ENCODE measurements around the gene TNIP1. TPM values are rescaled to one million over a fixed set of nuclear protein-coding genes. Genes with fewer than 3 reads are reported as not detected.

Gene TNIP1
- total and polyA plus RNA-seq, 3 donors from 2014 or later: 43.5 to 58.3 (median 48.4) TPM

DNA sequence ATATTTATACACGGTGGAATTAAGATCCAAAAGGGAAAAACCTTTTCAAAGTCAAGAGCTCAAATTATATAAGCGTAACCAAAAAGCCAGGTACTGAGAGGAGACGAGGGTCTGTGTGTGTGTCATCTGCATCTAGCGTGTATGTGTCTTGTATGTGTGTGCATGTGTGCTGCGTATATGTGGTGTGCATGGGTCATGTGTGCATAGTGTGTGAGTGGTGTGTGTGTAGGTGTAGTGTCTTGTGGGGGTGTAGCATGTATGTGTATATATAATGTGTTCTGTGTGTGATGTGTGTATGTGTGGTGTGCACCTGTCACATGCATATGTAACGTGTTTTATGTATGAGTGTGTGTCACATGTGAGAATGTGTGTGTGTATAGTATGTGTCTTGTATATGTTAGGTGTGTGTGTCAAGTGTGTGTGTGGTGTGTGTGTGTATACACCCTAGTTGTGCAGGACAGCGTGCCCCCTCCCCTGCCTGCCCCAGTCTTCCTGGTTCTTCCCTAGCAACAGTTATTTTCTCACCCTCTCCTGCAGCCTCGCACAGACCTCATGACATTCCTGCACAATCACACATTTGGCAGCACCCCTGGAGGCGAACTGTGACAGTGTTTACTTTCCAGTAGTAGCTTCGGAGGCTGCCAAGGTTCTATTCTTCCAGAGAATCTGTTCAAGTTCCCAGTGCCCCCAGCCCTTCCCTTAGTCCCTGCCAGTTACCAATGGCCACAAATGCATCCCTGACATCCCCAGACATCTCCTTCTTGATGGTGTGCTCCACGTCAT is 27.1 kb upstream of the TNIP1 start:
- Histone ChIP-seq H3K36me3 (ENCODE audit: low read depth, missing control alignments) (no peaks in the 10 kb centered on the region), H3K27me3 (no peaks in the 10 kb centered on the region), H3K27ac (no peak overlapping the region), H3K4me3 (no peak overlapping the region), H3K4me1 (peaks cover 7% of the 10 kb centered on the region), H3K9me3 (no peaks in the 10 kb centered on the region)
- 73 to 76% methylated on average over 11 of the region's 11 CpGs for WGBS, 2 donors
- peak; percentile 61 for DNase-seq
- intact Hi-C loops (cut with DNase I; ENCODE audit: low total_unique reads): no loop called here
- TF ChIP-seq POLR2A (IDR thresholded peaks at IDR 0.05): no peak
- TF ChIP-seq, protein P1, sequence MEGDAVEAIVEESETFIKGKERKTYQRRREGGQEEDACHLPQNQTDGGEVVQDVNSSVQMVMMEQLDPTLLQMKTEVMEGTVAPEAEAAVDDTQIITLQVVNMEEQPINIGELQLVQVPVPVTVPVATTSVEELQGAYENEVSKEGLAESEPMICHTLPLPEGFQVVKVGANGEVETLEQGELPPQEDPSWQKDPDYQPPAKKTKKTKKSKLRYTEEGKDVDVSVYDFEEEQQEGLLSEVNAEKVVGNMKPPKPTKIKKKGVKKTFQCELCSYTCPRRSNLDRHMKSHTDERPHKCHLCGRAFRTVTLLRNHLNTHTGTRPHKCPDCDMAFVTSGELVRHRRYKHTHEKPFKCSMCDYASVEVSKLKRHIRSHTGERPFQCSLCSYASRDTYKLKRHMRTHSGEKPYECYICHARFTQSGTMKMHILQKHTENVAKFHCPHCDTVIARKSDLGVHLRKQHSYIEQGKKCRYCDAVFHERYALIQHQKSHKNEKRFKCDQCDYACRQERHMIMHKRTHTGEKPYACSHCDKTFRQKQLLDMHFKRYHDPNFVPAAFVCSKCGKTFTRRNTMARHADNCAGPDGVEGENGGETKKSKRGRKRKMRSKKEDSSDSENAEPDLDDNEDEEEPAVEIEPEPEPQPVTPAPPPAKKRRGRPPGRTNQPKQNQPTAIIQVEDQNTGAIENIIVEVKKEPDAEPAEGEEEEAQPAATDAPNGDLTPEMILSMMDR (IDR thresholded peaks at IDR 0.05): no peak

DNA sequence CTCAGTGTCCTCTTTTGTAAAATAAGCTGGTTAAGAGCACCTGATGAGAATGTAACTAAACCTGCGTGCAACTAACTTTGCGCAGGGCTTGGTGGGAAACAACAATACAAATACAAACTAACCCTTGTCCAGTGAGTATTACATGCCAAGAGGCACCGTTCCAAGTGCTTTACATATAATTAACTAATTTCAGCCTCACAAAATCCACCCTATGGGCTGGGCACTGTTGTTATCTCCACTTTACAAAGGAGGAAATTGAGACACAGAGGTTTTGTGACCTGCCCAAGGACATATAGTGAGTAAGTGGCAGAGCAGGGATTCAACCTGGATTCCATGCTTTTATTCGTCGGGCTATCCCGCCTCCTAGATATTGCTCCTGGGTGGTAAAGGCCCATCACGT is 26.2 kb upstream of the TNIP1 start:
- Histone ChIP-seq H3K9me3 (no peaks in the 10 kb centered on the region), H3K4me3 (no peak overlapping the region), H3K4me1 (peaks cover 7% of the 10 kb centered on the region), H3K36me3 (ENCODE audit: low read depth, missing control alignments) (no peaks in the 10 kb centered on the region), H3K27ac (no peak overlapping the region), H3K27me3 (no peaks in the 10 kb centered on the region)
- DNase-seq: no peak
- no peak for TF ChIP-seq POLR2A (IDR thresholded peaks at IDR 0.05)
- TF ChIP-seq, protein P1 (IDR thresholded peaks at IDR 0.05): no peak
- 89 to 91% methylated on average over 7 of the region's 7 CpGs for WGBS, 2 donors
- intact Hi-C loops (cut with DNase I; ENCODE audit: low total_unique reads): no loop called here

DNA sequence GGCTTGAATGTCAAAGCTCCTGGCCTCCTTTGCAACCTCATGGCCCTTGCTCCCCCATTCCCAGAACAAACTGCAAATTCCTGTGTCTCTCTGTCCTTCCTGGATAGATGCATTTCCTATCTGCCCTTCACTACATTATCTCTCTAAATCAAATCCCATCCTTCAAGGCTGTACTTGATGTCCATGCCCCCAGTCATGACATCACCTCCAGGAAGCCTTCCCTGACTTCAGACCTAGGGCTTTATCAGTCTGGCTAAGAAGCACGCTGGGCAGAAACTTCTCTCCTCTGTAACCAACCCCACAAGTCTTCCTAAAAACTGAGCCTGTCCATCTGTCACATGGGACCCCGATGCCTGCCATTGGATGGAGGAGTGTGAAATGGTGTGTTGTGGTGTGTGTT is 25.7 kb upstream of the TNIP1 start:
- no peak for DNase-seq
- H3K4me3 ChIP-seq: no peak overlapping the region
- H3K36me3 ChIP-seq (ENCODE audit: low read depth, missing control alignments): no peaks in the 10 kb centered on the region
- no peaks in the 10 kb centered on the region for H3K9me3 ChIP-seq
- WGBS, 2 donors: 92 to 100% methylated on average over 2 of the region's 2 CpGs
- H3K27me3 ChIP-seq: no peaks in the 10 kb centered on the region
- intact Hi-C loops (cut with DNase I; ENCODE audit: low total_unique reads): no loop called here
- H3K27ac ChIP-seq: no peak overlapping the region
- TF ChIP-seq, protein P1 (IDR thresholded peaks at IDR 0.05): no peak
- TF ChIP-seq POLR2A (IDR thresholded peaks at IDR 0.05): no peak
- H3K4me1 ChIP-seq: peaks cover 8% of the 10 kb centered on the region

DNA sequence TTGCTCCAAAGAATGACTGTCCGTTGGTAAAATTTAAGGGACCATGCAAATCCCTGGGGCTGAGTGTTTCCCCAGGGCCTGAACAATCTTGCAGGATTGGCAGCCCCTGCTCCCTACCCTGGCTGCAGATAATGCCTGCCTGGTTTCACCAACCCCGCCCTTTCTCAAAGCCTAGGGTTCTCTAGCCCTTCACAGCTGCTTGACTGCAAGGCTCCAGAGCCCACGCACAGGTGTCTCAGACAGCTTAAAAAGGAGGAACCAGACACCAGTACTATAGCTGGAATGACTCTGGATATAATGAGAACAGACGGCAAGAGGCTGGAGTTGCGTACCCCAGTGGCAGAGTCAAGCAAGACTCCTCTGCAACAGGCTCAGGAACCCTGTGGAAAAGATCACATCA is 25.2 kb upstream of the TNIP1 start:
- no peaks in the 10 kb centered on the region for H3K36me3 ChIP-seq (ENCODE audit: low read depth, missing control alignments)
- H3K9me3 ChIP-seq: no peaks in the 10 kb centered on the region
- DNase-seq: no peak
- WGBS, 2 donors: 92 to 95% methylated on average over 5 of the region's 5 CpGs
- no peak overlapping the region for H3K27ac ChIP-seq
- intact Hi-C loops (cut with DNase I; ENCODE audit: low total_unique reads): no loop called here
- H3K4me1 ChIP-seq: peaks cover 11% of the 10 kb centered on the region
- TF ChIP-seq, protein P1 (IDR thresholded peaks at IDR 0.05): no peak
- H3K27me3 ChIP-seq: no peaks in the 10 kb centered on the region
- no peak overlapping the region for H3K4me3 ChIP-seq

DNA sequence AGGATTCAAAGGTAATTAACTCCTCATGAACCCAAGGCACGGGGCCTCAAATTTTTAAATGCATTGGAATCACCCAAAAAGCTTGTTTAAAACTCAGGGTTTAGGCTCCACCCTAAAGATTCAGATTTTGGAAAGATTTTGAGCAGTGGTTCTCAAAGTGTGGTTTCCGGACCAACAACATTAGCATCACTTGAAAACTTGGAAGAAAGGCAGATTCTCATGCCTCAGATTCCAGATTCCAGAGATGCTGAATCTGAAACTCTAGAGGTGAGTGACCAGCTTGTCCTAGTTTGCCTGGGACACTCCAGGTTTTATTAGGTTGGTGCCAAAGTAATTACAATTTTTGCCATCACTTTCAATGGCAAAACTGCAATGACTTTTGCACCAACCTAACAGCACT is 24.7 kb upstream of the TNIP1 start:
- Histone ChIP-seq H3K9me3 (no peaks in the 10 kb centered on the region), H3K27ac (no peak overlapping the region), H3K27me3 (no peaks in the 10 kb centered on the region), H3K4me1 (peaks cover 16% of the 10 kb centered on the region), H3K4me3 (no peak overlapping the region), H3K36me3 (ENCODE audit: low read depth, missing control alignments) (no peaks in the 10 kb centered on the region)
- no peak for DNase-seq
- 85 to 96% methylated on average over 2 of the region's 2 CpGs for WGBS, 2 donors
- intact Hi-C loops (cut with DNase I; ENCODE audit: low total_unique reads): no loop called here
- no peak for TF ChIP-seq POLR2A (IDR thresholded peaks at IDR 0.05)
- TF ChIP-seq, protein P1 (IDR thresholded peaks at IDR 0.05): no peak

All from testis (tissue), 3 donors.